Measurements from ENCODE around the gene CNKSR3. TPM values are rescaled to one million over a fixed set of nuclear protein-coding genes. Genes with fewer than 3 reads are reported as not detected.
A peak's percentile ranks its signal among the peaks of the same experiment; 100 is the strongest.

CNKSR3 gene
- polyA plus RNA-seq, 3 donors: not detected

- 78% methylated on average over 1 of the region's 5 CpGs for WGBS (ENCODE audit: insufficient coverage)
- Mint-ChIP-seq H3K27me3 (ENCODE audit: low read depth in 3 of 3) (peaks cover 0 to 3% (median 0%) of the 10 kb centered on the region in 3 donors), H3K27ac (peak overlapping the region; percentile 49 to 92 (median 74)), H3K4me3 (no peak overlapping the region), H3K36me3 (peaks cover 0 to 11% of the 10 kb centered on the region in 2 donors), H3K9me3 (peaks cover 0 to 10% (median 0%) of the 10 kb centered on the region in 7 donors), H3K4me1 (peaks cover 74% of the 10 kb centered on the region)
- no peak for TF ChIP-seq CTCF (IDR thresholded peaks at IDR 0.05)
- intact Hi-C loops (cut with micrococcal nuclease): loop anchor here (5.0 to 10.0 kb wide), 2 partner anchors 56 to 223 kb away; no protein-coding TSS in a partner anchor
- Histone ChIP-seq H3K4me2 (replicated peaks; ENCODE audit: extremely low read depth, low read length, poor library complexity, severe bottlenecking) (peak overlapping the region; percentile 6), H3K9ac (ENCODE audit: insufficient read depth, low read length, poor library complexity, severe bottlenecking) (no peak overlapping the region), H2AFZ (ENCODE audit: insufficient read depth, low read depth, low read length, poor library complexity, severe bottlenecking) (peak overlapping the region; percentile 22), H3K27me3 (ENCODE audit: control insufficient read depth in 2 of 2, insufficient read depth in 2 of 2, low read length in 2 of 2) (no peaks in the 10 kb centered on the region), H3K79me2 (ENCODE audit: insufficient read depth, low read length) (peaks cover 29% of the 10 kb centered on the region), H3K4me1 (ENCODE audit: control insufficient read depth in 1 of 2, insufficient read depth in 2 of 2, low read length in 2 of 2) (peaks cover 59 to 70% of the 10 kb centered on the region in 2 donors), H3K4me3 (replicated peaks in 1 of 3; ENCODE audit: low read depth in 2 of 3, low read length in 3 of 3) (peak overlapping the region in 1 of 3 experiments; percentile 66), H3K27ac (ENCODE audit: low read depth in 1 of 2, low read length in 2 of 2) (peak overlapping the region in 1 of 2 donors; percentile 61), H3K36me3 (replicated peaks in 1 of 2; ENCODE audit: control insufficient read depth in 1 of 2, insufficient read depth in 2 of 2, low read length in 2 of 2) (no peaks in the 10 kb centered on the region), H3K9me3 (replicated peaks in 1 of 2; ENCODE audit: control insufficient read depth in 1 of 2, insufficient read depth in 1 of 2, low read length in 2 of 2) (no peaks in the 10 kb centered on the region), H4K20me1 (ENCODE audit: insufficient read depth, low read length) (peaks cover 4% of the 10 kb centered on the region)
- DNase-seq: peak in 1 of 3 donors; percentile 21
Observed at GRCh38 chr6:154358019-154358545, 152.4 kb downstream of the CNKSR3 start.

GRCh38 chr6:154356690-154357089 lies 153.8 kb downstream of the CNKSR3 start, which contains the start of gene IPCEF1:
IPCEF1 (minus strand) TSS chr6:154356803; CDS start chr6:154265947, 90,856 bp downstream.
- peak; percentile 77 to 95 (median 89) for DNase-seq
- no peak for TF ChIP-seq CTCF (IDR thresholded peaks at IDR 0.05)
- peaks cover 84% of the 10 kb centered on the region for H3K4me1 Mint-ChIP-seq

More at GRCh38 chr6:154356690-154357089, 153.8 kb downstream of the CNKSR3 start, which contains the start of gene IPCEF1:
- Mint-ChIP-seq H3K9me3 (peaks cover 0 to 10% (median 0%) of the 10 kb centered on the region in 7 donors), H3K27me3 (ENCODE audit: low read depth in 3 of 3) (peaks cover 0 to 3% (median 0%) of the 10 kb centered on the region in 3 donors), H3K27ac (peak within 1 kb of the TSS; percentile 91 to 98 (median 97)), H3K36me3 (peaks cover 1 to 18% of the 10 kb centered on the region in 2 donors), H3K4me3 (peak within 1 kb of the TSS; percentile 68 to 82)
- Histone ChIP-seq H4K20me1 (ENCODE audit: insufficient read depth, low read length) (peaks cover 17% of the 10 kb centered on the region), H3K27ac (ENCODE audit: low read depth in 1 of 2, low read length in 2 of 2) (peak within 1 kb of the TSS; percentile 83 to 88), H3K4me2 (replicated peaks; ENCODE audit: extremely low read depth, low read length, poor library complexity, severe bottlenecking) (peak within 1 kb of the TSS; percentile 74), H3K79me2 (ENCODE audit: insufficient read depth, low read length) (peaks cover 42% of the 10 kb centered on the region), H3K4me3 (replicated peaks in 1 of 3; ENCODE audit: low read depth in 2 of 3, low read length in 3 of 3) (peak within 1 kb of the TSS; percentile 44 to 76 (median 75)), H3K9me3 (replicated peaks in 1 of 2; ENCODE audit: control insufficient read depth in 1 of 2, insufficient read depth in 1 of 2, low read length in 2 of 2) (no peaks in the 10 kb centered on the region), H2AFZ (ENCODE audit: insufficient read depth, low read depth, low read length, poor library complexity, severe bottlenecking) (no peak within 1 kb of the TSS), H3K9ac (ENCODE audit: insufficient read depth, low read length, poor library complexity, severe bottlenecking) (peak within 1 kb of the TSS; percentile 16), H3K36me3 (replicated peaks in 1 of 2; ENCODE audit: control insufficient read depth in 1 of 2, insufficient read depth in 2 of 2, low read length in 2 of 2) (no peaks in the 10 kb centered on the region), H3K4me1 (ENCODE audit: control insufficient read depth in 1 of 2, insufficient read depth in 2 of 2, low read length in 2 of 2) (peaks cover 72 to 84% of the 10 kb centered on the region in 2 donors), H3K27me3 (ENCODE audit: control insufficient read depth in 2 of 2, insufficient read depth in 2 of 2, low read length in 2 of 2) (no peaks in the 10 kb centered on the region)
- WGBS (ENCODE audit: insufficient coverage): 14% methylated on average over 1 of the region's 3 CpGs
- intact Hi-C loops (cut with micrococcal nuclease): loop anchor here (5.0 to 10.0 kb wide), 2 partner anchors 54 to 222 kb away; no protein-coding TSS in a partner anchor

All from CD14-positive monocyte (primary cell).